ENCODE measurements around the gene REM2. TPM values are rescaled to one million over a fixed set of nuclear protein-coding genes. Genes with fewer than 3 reads are reported as not detected.
A peak's percentile ranks its signal among the peaks of the same experiment; 100 is the strongest.

Gene REM2
- total RNA-seq, 1 experiment from 2014 or later = 0.06 TPM

DNA sequence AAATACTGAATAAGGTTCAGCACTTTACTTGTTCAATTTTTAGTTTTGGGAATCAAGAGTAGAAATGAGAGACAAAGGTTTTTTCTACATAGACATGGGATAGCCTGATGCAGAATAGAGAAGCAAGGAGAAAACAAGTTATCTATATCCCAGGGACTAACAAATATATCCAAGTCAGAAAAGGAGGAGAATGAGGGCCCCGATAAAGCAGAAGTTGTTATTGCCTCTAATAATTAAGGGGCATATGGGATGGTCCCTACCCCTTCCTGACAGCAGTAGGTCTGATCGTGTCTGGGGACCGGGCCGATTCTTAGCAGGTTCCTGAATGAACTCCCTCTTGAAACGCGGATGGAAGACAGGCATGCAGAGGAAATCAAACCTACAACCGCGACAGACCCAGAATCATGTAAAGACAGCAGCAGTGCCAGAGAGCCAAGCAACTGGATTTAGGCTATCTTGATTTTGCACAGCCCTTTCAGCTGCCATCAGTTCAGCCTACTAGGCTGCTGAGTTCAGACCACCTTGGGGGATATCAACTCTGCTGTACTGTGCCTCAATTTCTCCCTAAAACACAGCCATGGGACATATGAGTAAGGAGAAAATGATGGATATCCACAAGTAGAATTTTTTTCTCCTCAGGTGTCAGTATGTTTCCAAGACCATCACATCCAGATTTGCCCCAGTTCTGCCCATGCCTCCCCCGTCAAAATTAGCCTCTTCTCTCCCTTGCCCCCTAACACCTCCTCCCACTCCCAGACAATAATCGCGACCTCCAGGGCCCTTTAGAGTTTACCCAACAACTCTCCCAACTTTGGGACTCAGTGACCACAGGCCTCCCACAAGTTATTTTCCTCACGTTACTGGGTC lies 45.4 kb downstream of the REM2 start:
- no peak for DNase-seq (ENCODE audit: low read depth)

- DNase-seq (ENCODE audit: low read depth) = peak; percentile 100
These were observed 46.3 kb downstream of the REM2 start, which contains the start of gene PRMT5 for GRCh38 chr14:22929104-22929960. Gene PRMT5 (minus strand): TSS chr14:22929376. CDS start chr14:22929361, 15 bp downstream.

- DNase-seq (ENCODE audit: low read depth) = no peak
These were observed 46.9 kb downstream of the REM2 start for GRCh38 chr14:22929961-22930364.

- DNase-seq (ENCODE audit: low read depth) = no peak
These were observed 49.1 kb downstream of the REM2 start for GRCh38 chr14:22932146-22932545.

DNA sequence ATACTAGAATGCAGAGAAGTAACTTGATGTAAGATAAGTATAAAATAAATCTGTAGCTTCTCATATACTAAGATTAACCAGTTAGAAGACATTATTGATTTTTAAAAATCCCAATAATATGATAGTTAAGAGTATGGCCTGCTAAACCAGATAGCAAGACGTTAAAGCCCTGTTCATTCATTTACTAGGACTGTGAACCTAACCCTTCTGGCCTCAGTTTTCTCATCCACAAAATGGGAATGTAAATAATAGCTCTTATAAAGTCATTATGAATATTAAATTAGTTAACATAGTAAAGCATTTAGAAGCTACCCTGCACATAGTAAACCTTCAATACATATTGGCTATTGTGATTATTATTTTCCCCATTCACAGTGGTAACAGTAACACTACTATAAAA lies 52.1 kb downstream of the REM2 start:
- DNase-seq (ENCODE audit: low read depth) = no peak

Other genes starting within 250 kb of the REM2 start
- gene OR6J1, start 238.9 kb upstream of the REM2 start, total RNA-seq (2014; rRNA removed) = not detected in 2 replicates
- gene OXA1L, start 116.5 kb upstream of the REM2 start, total RNA-seq (2014; rRNA removed) = 80.6 and 83.2 TPM in 2 replicates
- 4.2 and 4.6 TPM in 2 replicates for gene SLC7A7, start 67.8 kb upstream of the REM2 start, total RNA-seq (2014; rRNA removed)
- gene MRPL52, start 53.3 kb upstream of the REM2 start, total RNA-seq (2014; rRNA removed) = 104 and 188 TPM in 2 replicates
- gene MMP14, start 46.6 kb upstream of the REM2 start, total RNA-seq (2014; rRNA removed) = 292 and 331 TPM in 2 replicates
- gene LRP10, start 11.5 kb upstream of the REM2 start, total RNA-seq (2014; rRNA removed) = 86.0 and 86.5 TPM in 2 replicates
- gene RBM23, start 35.9 kb downstream of the REM2 start, total RNA-seq (2014; rRNA removed) = 75.6 and 131 TPM in 2 replicates
- gene PRMT5, start 46.2 kb downstream of the REM2 start, total RNA-seq (2014; rRNA removed) = 51.7 and 66.0 TPM in 2 replicates
- 45.5 and 54.8 TPM in 2 replicates for gene HAUS4, start 73.9 kb downstream of the REM2 start, total RNA-seq (2014; rRNA removed)
- 67.1 and 78.4 TPM in 2 replicates for gene AJUBA, start 99.3 kb downstream of the REM2 start, total RNA-seq (2014; rRNA removed)
- gene C14orf93, start 126.9 kb downstream of the REM2 start, total RNA-seq (2014; rRNA removed) = 4.0 and 8.6 TPM in 2 replicates
- 235 and 240 TPM in 2 replicates for gene PSMB5, start 151.7 kb downstream of the REM2 start, total RNA-seq (2014; rRNA removed)
- gene PSMB11, start 159.0 kb downstream of the REM2 start, total RNA-seq (2014; rRNA removed) = not detected in 2 replicates
- gene CDH24, start 174.3 kb downstream of the REM2 start, total RNA-seq (2014; rRNA removed) = 10.4 and 11.0 TPM in 2 replicates
- 78.7 and 106 TPM in 2 replicates for gene ACIN1, start 211.9 kb downstream of the REM2 start, total RNA-seq (2014; rRNA removed)
- gene C14orf119, start 212.3 kb downstream of the REM2 start, total RNA-seq (2014; rRNA removed) = 41.9 and 47.0 TPM in 2 replicates
- gene CIROP, start 221.8 kb downstream of the REM2 start, total RNA-seq (2014; rRNA removed) = not detected in 2 replicates
- gene CEBPE, start 236.0 kb downstream of the REM2 start, total RNA-seq (2014; rRNA removed) = 0.11 TPM in 1 of 2 replicates, not detected in the other